ENCODE measurements around the gene SERPINA9. TPM values are rescaled to one million over a fixed set of nuclear protein-coding genes. Genes with fewer than 3 reads are reported as not detected.

SERPINA9 gene
- total RNA-seq, 1 donor from 2014 or later: not detected

GRCh38 chr14:94447206-94447605, 28.8 kb downstream of the SERPINA9 start:
- Mint-ChIP-seq H3K27me3 (peaks cover 48% of the 10 kb centered on the region), H3K4me3 (no peak overlapping the region), H3K27ac (no peak overlapping the region)

DNA sequence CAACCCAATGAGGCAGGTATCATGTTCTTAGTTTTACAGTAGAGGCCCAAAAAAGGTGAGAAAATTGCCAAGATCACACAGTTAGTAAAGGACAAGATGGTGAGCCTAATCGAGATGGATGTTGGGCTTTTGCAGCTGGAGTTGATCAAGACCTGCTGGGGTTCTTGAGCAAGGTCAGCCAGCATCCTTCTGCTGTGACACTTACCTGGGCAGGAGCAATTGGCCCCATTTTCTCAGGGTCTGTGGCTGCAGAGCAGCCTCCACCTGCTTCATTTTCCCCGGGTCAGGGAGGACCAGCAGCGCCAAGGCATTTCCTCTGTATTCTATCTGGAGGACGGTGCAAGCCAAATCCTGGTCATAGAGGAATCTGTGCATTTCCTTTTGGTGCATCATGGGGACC, 29.9 kb downstream of the SERPINA9 start:
- Mint-ChIP-seq H3K4me3 (no peak overlapping the region), H3K9me3 (peaks cover 9% of the 10 kb centered on the region), H3K36me3 (no peaks in the 10 kb centered on the region), H3K4me1 (ENCODE audit: unreplicated experiment) (no peaks in the 10 kb centered on the region), H3K27me3 (peaks cover 38% of the 10 kb centered on the region), H3K27ac (no peak overlapping the region)
- TF ChIP-seq, protein P1, sequence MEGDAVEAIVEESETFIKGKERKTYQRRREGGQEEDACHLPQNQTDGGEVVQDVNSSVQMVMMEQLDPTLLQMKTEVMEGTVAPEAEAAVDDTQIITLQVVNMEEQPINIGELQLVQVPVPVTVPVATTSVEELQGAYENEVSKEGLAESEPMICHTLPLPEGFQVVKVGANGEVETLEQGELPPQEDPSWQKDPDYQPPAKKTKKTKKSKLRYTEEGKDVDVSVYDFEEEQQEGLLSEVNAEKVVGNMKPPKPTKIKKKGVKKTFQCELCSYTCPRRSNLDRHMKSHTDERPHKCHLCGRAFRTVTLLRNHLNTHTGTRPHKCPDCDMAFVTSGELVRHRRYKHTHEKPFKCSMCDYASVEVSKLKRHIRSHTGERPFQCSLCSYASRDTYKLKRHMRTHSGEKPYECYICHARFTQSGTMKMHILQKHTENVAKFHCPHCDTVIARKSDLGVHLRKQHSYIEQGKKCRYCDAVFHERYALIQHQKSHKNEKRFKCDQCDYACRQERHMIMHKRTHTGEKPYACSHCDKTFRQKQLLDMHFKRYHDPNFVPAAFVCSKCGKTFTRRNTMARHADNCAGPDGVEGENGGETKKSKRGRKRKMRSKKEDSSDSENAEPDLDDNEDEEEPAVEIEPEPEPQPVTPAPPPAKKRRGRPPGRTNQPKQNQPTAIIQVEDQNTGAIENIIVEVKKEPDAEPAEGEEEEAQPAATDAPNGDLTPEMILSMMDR (conservative IDR thresholded peaks at IDR 0.05): no peak
- DNase-seq (ENCODE audit: extremely low spot score, unreplicated experiment): no peak

More at GRCh38 chr14:94447206-94447605, 28.8 kb downstream of the SERPINA9 start:
- TF ChIP-seq, protein P1 (conservative IDR thresholded peaks at IDR 0.05): no peak
- no peaks in the 10 kb centered on the region for H3K4me1 Mint-ChIP-seq (ENCODE audit: unreplicated experiment)
- H3K36me3 Mint-ChIP-seq: no peaks in the 10 kb centered on the region
- no peak for DNase-seq (ENCODE audit: extremely low spot score, unreplicated experiment)
- H3K9me3 Mint-ChIP-seq: peaks cover 9% of the 10 kb centered on the region

DNA sequence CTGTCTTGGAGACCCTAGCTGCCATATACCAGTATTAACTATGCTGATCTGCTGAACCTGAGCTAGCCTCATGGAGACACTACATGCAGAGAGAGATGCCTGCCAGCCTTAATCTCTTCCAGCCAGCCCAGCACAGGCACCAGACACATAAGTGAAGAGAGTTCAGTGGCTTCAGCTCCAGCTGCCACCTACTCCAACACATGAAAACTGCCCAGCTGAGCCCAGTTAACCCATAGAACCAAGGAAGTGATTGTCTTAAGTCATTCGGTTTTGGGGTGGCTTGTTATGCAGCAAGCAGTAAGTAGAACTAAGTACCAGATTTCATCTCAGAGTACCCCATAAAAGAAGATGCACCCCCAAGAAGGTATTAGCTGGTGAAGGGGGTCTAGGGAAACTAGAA, 31.0 kb downstream of the SERPINA9 start:
- Mint-ChIP-seq H3K4me3 (no peak overlapping the region), H3K27ac (no peak overlapping the region), H3K27me3 (peaks cover 27% of the 10 kb centered on the region), H3K4me1 (ENCODE audit: unreplicated experiment) (no peaks in the 10 kb centered on the region), H3K36me3 (no peaks in the 10 kb centered on the region), H3K9me3 (peaks cover 9% of the 10 kb centered on the region)
- no peak for DNase-seq (ENCODE audit: extremely low spot score, unreplicated experiment)
- TF ChIP-seq, protein P1 (conservative IDR thresholded peaks at IDR 0.05): no peak

DNA sequence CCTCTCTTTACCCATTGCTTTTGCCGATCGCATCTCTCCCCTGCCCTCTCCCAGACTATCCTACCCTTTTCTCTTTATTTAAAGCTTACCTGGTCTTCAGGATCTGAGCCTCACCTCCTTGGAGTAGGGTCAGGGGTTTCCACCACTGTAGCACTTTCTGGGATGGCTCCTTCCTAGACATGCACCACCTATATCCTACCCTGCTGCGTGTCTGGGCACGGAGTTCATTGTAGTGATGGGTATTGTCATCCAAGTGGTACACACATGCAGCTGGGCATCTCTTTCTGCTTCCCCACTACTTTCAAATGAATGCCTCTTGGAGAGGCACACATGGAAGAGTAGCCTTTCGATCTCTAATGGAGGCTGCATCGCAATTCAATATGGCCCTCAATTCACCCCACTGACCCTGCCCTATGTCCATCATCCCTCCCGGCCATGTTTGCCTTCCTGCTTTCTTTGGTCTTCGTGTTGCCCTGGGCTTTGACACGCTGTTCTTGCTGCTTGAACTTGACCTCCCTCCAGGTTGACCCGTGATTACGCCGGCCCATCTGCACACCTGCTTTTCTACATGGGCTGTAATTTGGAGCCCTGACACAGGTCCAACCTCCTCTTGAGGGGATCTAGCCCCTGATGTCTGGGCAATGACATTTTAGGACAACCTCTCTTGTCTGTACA, 34.3 kb downstream of the SERPINA9 start:
- TF ChIP-seq, protein P1 (conservative IDR thresholded peaks at IDR 0.05): no peak
- Mint-ChIP-seq H3K9me3 (peaks cover 9% of the 10 kb centered on the region), H3K27me3 (peaks cover 11% of the 10 kb centered on the region), H3K4me3 (no peak overlapping the region), H3K27ac (no peak overlapping the region), H3K4me1 (ENCODE audit: unreplicated experiment) (no peaks in the 10 kb centered on the region), H3K36me3 (no peaks in the 10 kb centered on the region)
- no peak for DNase-seq (ENCODE audit: extremely low spot score, unreplicated experiment)

DNA sequence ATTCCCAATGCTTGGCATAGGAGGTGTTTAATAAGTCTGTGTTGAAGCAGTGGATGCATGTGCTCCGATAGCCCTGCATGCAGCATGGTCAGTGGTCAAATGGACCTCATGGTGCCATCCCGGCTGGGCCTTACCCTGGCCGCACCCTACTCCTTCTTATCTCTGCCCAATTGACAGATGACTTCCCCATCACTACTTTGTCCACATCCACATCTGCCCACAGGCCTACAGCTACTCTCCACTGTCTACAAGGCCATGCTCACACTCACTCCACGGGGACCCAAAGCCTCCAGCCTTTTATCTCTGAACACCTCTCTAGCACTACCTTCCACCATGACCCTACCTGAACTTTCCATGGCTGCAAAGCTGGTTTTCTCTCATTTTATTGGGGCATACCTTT, 34.9 kb downstream of the SERPINA9 start:
- no peak overlapping the region for H3K27ac Mint-ChIP-seq
- peaks cover 11% of the 10 kb centered on the region for H3K27me3 Mint-ChIP-seq
- no peaks in the 10 kb centered on the region for H3K36me3 Mint-ChIP-seq
- TF ChIP-seq, protein P1 (conservative IDR thresholded peaks at IDR 0.05): no peak
- H3K4me1 Mint-ChIP-seq (ENCODE audit: unreplicated experiment): no peaks in the 10 kb centered on the region
- H3K4me3 Mint-ChIP-seq: no peak overlapping the region
- DNase-seq (ENCODE audit: extremely low spot score, unreplicated experiment): no peak
- H3K9me3 Mint-ChIP-seq: peaks cover 9% of the 10 kb centered on the region
